Endothelial cell (in vitro differentiated cells): ENCODE results near the gene CAMTA1. TPM values are rescaled to one million over a fixed set of nuclear protein-coding genes. Genes with fewer than 3 reads are reported as not detected.

Experiments used
- DNase-seq: peaks from one replicate; pipeline ENCODE4 v3.0.0; 2021; ENCODE audit warnings: low spot score
- H3K27ac Mint-ChIP-seq: one replicate; pipeline ENCODE4 v1.8.0; 2021; ENCODE audit warnings: mixed read lengths, inconsistent platforms; ENCODE audit not compliant: unreplicated experiment
- H3K27me3 Mint-ChIP-seq: one replicate; pipeline ENCODE4 v1.8.0; 2021; ENCODE audit warnings: mild to moderate bottlenecking, moderate library complexity, mixed read lengths, inconsistent platforms; ENCODE audit not compliant: unreplicated experiment
- H3K36me3 Mint-ChIP-seq: one replicate; pipeline ENCODE4 v1.8.0; 2021; ENCODE audit warnings: mild to moderate bottlenecking, low read depth, mixed read lengths, inconsistent platforms; ENCODE audit not compliant: unreplicated experiment
- H3K4me1 Mint-ChIP-seq: one replicate; pipeline ENCODE4 v1.8.0; 2021; ENCODE audit warnings: mild to moderate bottlenecking, mixed read lengths, inconsistent platforms; ENCODE audit not compliant: unreplicated experiment
- H3K4me3 Mint-ChIP-seq: one replicate; pipeline ENCODE4 v1.8.0; 2021; ENCODE audit warnings: mild to moderate bottlenecking, mixed read lengths, inconsistent platforms; ENCODE audit not compliant: unreplicated experiment
- H3K9me3 Mint-ChIP-seq: one replicate; pipeline ENCODE4 v1.8.0; 2021; ENCODE audit warnings: mixed read lengths, inconsistent platforms; ENCODE audit not compliant: unreplicated experiment
- total RNA-seq: library from RNA; stranded (reverse); fragmentation: NEBNext Ultra II Directional; extraction: Animal tissue kit (Norgen Biotek cat#: 25700); gene quantifications from one replicate; pipeline ENCODE4 v1.2.1, GENCODE V29; 2021; ENCODE audit not compliant: unreplicated experiment
- TF ChIP-seq, protein P1 (sequence below): fragments of 200-600 bp; sonication (generic); IDR thresholded peaks from one replicate; pipeline ENCODE4 v1.5.0; 2021; ENCODE audit warnings: antibody characterized with exemption; ENCODE audit not compliant: unreplicated experiment

Gene CAMTA1
- total RNA-seq, 1 donor from 2014 or later: 87.3 TPM

DNA sequence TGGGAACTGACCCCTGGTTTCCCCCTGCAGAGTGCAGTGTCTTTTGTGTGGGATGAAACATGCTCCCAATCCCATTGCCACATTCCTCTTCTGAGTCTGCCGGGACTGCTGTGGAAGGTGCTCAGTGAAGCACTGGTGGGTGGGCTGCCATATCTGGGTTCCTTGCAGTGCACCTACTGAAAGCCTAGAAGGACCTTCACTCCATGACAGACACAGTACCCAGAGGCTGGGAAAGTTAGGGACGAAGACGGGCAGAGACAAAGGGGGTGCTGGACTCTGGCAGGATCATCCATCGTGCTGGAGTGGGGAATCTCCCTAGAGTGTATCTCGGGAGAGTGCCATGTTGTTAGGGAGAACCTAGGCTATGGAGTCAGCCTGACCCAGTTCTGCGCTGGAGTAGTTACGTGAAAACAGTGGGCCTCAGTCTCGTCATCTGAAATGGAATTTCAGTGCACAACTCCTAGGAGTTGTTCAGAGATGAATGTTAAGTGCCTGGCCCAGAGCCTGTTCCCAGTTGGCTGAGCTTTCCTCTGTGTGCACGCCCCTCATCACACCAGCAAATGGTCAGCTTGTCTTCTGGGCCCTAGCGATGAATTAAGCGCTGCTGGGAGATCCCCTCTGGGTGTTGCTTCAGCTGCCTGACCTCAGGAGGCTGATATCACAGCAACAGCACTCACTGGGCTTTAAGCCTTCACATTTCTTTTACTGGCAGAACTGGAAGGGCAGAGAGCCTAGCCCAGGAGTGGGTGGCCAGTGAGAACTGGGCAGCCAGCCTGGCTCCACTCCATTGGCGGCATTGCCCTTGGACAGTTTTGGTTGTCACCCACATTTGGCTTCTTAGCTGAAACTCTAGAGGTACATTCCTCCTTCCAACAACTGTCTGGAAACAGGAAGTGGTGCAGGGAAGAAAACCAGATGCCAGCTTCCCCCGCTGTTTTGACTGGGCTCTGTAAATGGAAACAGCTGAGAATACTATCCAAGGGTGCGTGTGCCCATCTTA, 506.0 kb downstream of the CAMTA1 start:
- TF ChIP-seq, protein P1, sequence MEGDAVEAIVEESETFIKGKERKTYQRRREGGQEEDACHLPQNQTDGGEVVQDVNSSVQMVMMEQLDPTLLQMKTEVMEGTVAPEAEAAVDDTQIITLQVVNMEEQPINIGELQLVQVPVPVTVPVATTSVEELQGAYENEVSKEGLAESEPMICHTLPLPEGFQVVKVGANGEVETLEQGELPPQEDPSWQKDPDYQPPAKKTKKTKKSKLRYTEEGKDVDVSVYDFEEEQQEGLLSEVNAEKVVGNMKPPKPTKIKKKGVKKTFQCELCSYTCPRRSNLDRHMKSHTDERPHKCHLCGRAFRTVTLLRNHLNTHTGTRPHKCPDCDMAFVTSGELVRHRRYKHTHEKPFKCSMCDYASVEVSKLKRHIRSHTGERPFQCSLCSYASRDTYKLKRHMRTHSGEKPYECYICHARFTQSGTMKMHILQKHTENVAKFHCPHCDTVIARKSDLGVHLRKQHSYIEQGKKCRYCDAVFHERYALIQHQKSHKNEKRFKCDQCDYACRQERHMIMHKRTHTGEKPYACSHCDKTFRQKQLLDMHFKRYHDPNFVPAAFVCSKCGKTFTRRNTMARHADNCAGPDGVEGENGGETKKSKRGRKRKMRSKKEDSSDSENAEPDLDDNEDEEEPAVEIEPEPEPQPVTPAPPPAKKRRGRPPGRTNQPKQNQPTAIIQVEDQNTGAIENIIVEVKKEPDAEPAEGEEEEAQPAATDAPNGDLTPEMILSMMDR: no peak
- H3K4me3 Mint-ChIP-seq: no peak overlapping the region
- no peak overlapping the region for H3K27ac Mint-ChIP-seq
- peaks cover 15% of the 10 kb centered on the region for H3K4me1 Mint-ChIP-seq
- H3K9me3 Mint-ChIP-seq: no peaks in the 10 kb centered on the region
- DNase-seq: no peak
- H3K27me3 Mint-ChIP-seq: peaks cover 1% of the 10 kb centered on the region
- no peaks in the 10 kb centered on the region for H3K36me3 Mint-ChIP-seq

DNA sequence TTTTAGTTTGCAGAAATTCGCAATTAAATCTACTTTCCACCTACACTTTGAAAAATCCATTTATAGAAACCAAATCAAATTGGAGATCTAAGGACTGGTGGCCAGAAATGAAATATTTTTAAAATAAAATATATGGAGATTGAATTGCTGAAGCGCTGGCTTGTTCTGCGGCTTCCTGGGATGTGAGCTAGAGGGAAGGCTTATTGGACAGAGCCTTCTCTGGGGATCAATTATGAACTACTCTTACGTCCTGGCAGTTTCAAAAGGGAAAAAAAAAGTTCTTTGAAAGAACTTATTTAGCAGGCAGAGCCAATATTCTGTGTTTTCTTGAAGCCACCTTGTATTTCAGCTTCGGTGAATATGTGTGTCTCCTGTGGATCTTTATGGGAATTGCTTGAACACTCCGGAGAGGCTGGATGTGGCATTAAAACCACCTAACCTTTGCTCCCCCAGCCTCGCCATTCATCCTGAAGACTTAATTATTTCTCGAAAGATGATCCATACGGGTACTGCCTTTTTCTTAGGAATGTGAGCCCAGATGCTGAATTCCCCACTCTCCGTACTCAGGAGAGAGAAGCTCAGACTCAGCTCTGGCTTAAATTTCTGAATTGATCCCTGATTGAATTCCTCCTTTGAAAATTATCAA, 506.9 kb downstream of the CAMTA1 start:
- Mint-ChIP-seq H3K36me3 (no peaks in the 10 kb centered on the region), H3K27me3 (peaks cover 1% of the 10 kb centered on the region), H3K9me3 (no peaks in the 10 kb centered on the region), H3K27ac (no peak overlapping the region), H3K4me3 (no peak overlapping the region), H3K4me1 (peaks cover 15% of the 10 kb centered on the region)
- no peak for DNase-seq
- TF ChIP-seq, protein P1: no peak

DNA sequence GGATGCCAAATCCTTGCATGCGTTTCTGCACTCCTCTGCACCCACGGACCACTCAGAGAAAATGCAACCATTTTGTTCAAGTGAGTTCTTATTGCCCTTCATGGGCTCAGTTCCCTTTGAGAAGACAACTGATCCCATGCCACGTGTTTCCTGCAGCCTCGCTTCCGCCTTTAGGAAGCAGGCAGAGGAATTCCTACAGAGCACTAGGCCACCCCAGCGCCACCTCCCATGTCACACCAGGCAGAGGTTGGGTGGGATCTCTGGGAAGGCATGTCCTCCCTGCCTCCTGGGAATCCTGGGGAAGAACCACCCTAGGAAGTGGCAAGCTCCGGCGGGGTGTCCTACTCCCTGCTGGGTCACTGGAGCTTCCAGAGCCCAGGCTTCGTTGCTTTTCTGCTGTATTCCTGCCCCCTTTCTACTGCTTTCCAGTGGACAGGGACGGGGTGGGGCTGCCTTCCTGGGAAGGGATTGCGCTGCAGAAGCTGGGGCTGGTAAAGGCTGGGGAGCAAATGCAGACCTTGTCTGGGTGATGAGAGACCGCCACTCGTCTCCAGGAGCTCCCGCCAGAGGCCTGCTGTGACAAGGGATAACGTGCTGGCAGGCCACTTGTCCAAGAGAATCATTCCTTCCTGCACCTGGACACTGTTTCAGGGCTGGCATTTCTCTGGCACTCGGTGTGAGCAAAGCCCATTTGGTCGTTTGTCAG, 507.6 kb downstream of the CAMTA1 start:
- DNase-seq: no peak
- H3K27me3 Mint-ChIP-seq: peaks cover 1% of the 10 kb centered on the region
- no peak overlapping the region for H3K4me3 Mint-ChIP-seq
- peaks cover 15% of the 10 kb centered on the region for H3K4me1 Mint-ChIP-seq
- no peaks in the 10 kb centered on the region for H3K36me3 Mint-ChIP-seq
- no peak overlapping the region for H3K27ac Mint-ChIP-seq
- no peaks in the 10 kb centered on the region for H3K9me3 Mint-ChIP-seq
- TF ChIP-seq, protein P1: no peak

DNA sequence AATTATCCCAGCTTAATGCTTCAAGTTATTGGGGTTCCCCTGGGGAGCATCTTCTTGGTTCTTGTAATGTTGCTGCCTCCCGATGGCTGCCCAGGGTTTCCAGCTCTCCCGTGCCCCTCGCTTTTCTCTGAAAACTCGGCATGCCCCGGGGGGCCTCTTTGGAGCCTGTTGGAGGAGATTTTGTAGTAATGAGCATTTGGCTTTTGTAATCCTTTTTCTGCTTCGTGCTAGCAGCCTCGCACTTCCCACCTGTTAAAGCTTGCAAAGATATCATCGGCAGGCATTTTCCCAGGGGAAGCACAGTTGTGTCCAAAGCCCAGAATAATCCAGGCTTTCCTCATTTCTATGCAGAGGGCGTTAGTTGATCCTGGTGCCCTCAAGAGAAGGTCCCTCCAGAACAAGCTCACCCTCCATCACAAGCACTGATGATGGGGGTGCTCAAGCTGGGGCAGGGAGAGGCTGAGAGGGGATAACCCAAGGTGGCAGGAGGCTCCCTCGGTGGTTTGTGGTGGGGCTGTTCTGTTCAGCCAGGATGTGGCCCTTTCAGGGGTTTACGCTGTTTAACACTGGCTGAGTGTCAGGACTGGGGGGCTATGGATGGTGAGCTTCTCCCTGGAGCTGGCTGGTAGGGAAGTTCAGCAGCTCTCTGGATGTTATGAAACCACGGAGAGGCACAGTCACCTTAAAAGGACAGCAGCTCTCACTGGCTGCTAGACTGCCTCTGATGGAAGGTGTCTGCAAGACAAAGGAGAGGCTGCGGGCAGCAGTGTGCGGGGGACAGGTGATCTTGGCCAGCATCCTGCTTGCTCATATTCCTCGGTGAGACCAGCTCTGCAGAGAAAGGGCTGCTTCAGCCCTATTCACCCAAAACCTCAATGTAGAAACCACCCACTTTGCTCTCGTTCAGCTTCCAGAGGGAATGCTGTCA, 508.7 kb downstream of the CAMTA1 start:
- Mint-ChIP-seq H3K27me3 (no peaks in the 10 kb centered on the region), H3K9me3 (no peaks in the 10 kb centered on the region), H3K4me1 (peaks cover 11% of the 10 kb centered on the region), H3K36me3 (no peaks in the 10 kb centered on the region), H3K27ac (no peak overlapping the region), H3K4me3 (no peak overlapping the region)
- DNase-seq: no peak
- TF ChIP-seq, protein P1: no peak
